SK-N-SH treated with all-trans-retinoic acid at 6 μM for 48 hours (cell line): ENCODE results near the gene ABT1.

Source experiments
- BACH2 ChIP-seq: fragments of 250-450 bp; sonication (Bioruptor Pico); IDR thresholded peaks from 2 replicates; pipeline ENCODE4 v1.9.0; 2021; ENCODE audit warnings: mild to moderate bottlenecking, borderline replicate concordance
- CSRNP3 ChIP-seq: fragments of 250-450 bp; sonication (Bioruptor Pico); IDR thresholded peaks from 2 replicates; pipeline ENCODE4 v1.5.1; 2021; ENCODE audit warnings: mild to moderate bottlenecking, moderate library complexity
- GLIS3 ChIP-seq: fragments of 250-450 bp; sonication (Bioruptor Pico); IDR thresholded peaks from 2 replicates; pipeline ENCODE4 v1.5.0; 2020; ENCODE audit warnings: mild to moderate bottlenecking, moderate library complexity
- POU6F1 ChIP-seq: fragments of 250-450 bp; sonication (Bioruptor Pico); IDR thresholded peaks from 2 replicates; pipeline ENCODE4 v1.8.0; 2021; ENCODE audit warnings: low read depth, mild to moderate bottlenecking, moderate library complexity, borderline replicate concordance
- SNAI2 ChIP-seq: fragments of 250-450 bp; sonication (Bioruptor Pico); IDR thresholded peaks from 2 replicates; pipeline ENCODE4 v1.5.0; 2020; ENCODE audit warnings: mild to moderate bottlenecking, moderate library complexity
- TCF4 ChIP-seq: fragments of 250-450 bp; sonication (Bioruptor Pico); IDR thresholded peaks from 2 replicates; pipeline ENCODE4 v1.8.0; 2021; ENCODE audit warnings: mild to moderate bottlenecking, moderate library complexity, borderline replicate concordance
- ZC3H10 ChIP-seq: fragments of 250-450 bp; sonication (Bioruptor Pico); IDR thresholded peaks from 2 replicates; pipeline ENCODE4 v1.5.1; 2021; ENCODE audit warnings: mild to moderate bottlenecking, moderate library complexity
- ZFP3 ChIP-seq: fragments of 250-450 bp; sonication (Bioruptor Pico); IDR thresholded peaks from 2 replicates; pipeline ENCODE4 v1.5.0; 2020; ENCODE audit warnings: mild to moderate bottlenecking, moderate library complexity
- ZNF565 ChIP-seq: fragments of 450-650 bp; formaldehyde crosslinking; conservative IDR thresholded peaks from 2 replicates; pipeline ENCODE4 v1.5.0; 2020; ENCODE audit warnings: low read depth, mild to moderate bottlenecking, moderate library complexity
- TF ChIP-seq, protein P1 (sequence below): fragments of 250-450 bp; sonication (Bioruptor Pico); IDR thresholded peaks from 2 replicates; pipeline ENCODE4 v1.8.0; 2020; ENCODE audit warnings: mild to moderate bottlenecking, moderate library complexity, borderline replicate concordance

DNA sequence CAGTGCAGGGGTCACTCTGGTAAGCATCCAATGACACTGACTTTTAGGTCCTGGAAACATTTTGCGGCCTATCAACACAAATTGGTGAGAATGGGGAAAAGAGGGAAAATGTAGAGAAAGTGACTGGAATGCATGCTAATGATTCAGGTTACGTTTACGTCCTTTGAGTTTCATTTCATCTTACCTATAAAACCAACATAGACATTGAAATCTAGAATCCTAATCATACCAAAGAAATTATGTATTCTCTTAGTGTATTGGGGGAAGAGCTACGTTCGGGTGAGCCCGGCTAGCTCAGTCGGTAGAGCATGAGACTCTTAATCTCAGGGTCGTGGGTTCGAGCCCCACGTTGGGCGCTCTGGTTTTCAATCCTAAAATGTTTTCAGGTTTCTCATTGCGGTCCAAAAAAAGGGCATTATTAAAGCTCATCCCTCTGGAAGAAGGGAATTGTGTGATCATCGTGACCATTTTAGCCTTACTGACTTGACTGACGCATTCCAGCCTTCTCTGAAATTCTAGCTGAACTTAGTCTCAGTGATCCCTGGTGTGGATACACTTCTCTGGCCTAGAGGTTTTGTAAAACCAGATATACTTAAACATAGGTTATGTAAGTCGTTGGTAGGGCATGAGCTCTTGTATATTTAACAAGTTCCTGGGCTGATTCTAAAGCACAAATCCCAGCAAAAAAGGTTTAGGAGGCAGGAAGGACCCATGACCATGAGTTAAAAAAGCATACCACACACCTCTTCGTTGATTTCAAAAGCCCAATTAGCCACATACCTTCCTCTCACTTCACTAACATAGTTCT lies 40.3 kb upstream of the ABT1 start:
- TF ChIP-seq, protein P1, sequence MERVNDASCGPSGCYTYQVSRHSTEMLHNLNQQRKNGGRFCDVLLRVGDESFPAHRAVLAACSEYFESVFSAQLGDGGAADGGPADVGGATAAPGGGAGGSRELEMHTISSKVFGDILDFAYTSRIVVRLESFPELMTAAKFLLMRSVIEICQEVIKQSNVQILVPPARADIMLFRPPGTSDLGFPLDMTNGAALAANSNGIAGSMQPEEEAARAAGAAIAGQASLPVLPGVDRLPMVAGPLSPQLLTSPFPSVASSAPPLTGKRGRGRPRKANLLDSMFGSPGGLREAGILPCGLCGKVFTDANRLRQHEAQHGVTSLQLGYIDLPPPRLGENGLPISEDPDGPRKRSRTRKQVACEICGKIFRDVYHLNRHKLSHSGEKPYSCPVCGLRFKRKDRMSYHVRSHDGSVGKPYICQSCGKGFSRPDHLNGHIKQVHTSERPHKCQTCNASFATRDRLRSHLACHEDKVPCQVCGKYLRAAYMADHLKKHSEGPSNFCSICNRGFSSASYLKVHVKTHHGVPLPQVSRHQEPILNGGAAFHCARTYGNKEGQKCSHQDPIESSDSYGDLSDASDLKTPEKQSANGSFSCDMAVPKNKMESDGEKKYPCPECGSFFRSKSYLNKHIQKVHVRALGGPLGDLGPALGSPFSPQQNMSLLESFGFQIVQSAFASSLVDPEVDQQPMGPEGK (CRISPR knock-in tag): no peak
- TF ChIP-seq ZFP3 (CRISPR knock-in tag) (no peak), GLIS3 (no peak), TCF4 (CRISPR knock-in tag) (no peak), BACH2 (no peak), SNAI2 (no peak), ZNF565 (no peak), ZC3H10 (CRISPR knock-in tag) (no peak), POU6F1 (CRISPR knock-in tag) (no peak), CSRNP3 (CRISPR knock-in tag) (no peak)
